H9 (cell line): ENCODE results near the gene TYW3. TPM values are rescaled to one million over a fixed set of nuclear protein-coding genes. Genes with fewer than 3 reads are reported as not detected.

Source experiments
- DNase-seq: peaks from one replicate; pipeline ENCODE4 v3.0.0-alpha.2; 2017
- H2AFZ ChIP-seq: one replicate; pipeline ENCODE4 v1.6.1; 2013; ENCODE audit warnings: mild to moderate bottlenecking, low read length, control low read depth, moderate library complexity
- H2AK5ac ChIP-seq: 2 replicates; pipeline ENCODE4 v1.6.1; 2013; ENCODE audit warnings: low read length, control low read depth, mixed read lengths; ENCODE audit not compliant: insufficient read length
- H2BK120ac ChIP-seq: one replicate; pipeline ENCODE4 v1.6.1; 2013; ENCODE audit warnings: low read depth, mild to moderate bottlenecking, low read length, control low read depth, inconsistent platforms; ENCODE audit not compliant: poor library complexity, severe bottlenecking
- H2BK12ac ChIP-seq: 2 replicates; pipeline ENCODE4 v1.6.1; 2013; ENCODE audit warnings: low read length, control low read depth, mixed read lengths, low read depth; ENCODE audit not compliant: insufficient read length
- H2BK15ac ChIP-seq: 2 replicates; pipeline ENCODE4 v1.6.1; 2013; ENCODE audit warnings: low read depth, low read length, control low read depth
- H2BK20ac ChIP-seq: one replicate; pipeline ENCODE4 v1.6.1; 2013; ENCODE audit warnings: low read depth, mild to moderate bottlenecking, low read length, control low read depth, inconsistent platforms; ENCODE audit not compliant: poor library complexity, severe bottlenecking
- H2BK5ac ChIP-seq: 2 replicates; pipeline ENCODE4 v1.6.1; 2013; ENCODE audit warnings: low read length, control low read depth, mixed read lengths; ENCODE audit not compliant: insufficient read length
- H3K14ac ChIP-seq: 2 replicates; pipeline ENCODE4 v1.6.1; 2013; ENCODE audit warnings: low read length, control low read depth; ENCODE audit not compliant: insufficient read depth
- H3K18ac ChIP-seq: 2 replicates; pipeline ENCODE4 v1.6.1; 2013; ENCODE audit warnings: low read depth, mild to moderate bottlenecking, mixed read lengths, low read length, control low read depth; ENCODE audit not compliant: insufficient read length
- H3K23ac ChIP-seq: 2 replicates; pipeline ENCODE4 v1.6.1; 2013; ENCODE audit warnings: low read length, control low read depth, mixed read lengths, low read depth; ENCODE audit not compliant: insufficient read length
- H3K23me2 ChIP-seq: 2 replicates; pipeline ENCODE4 v1.6.1; 2013; ENCODE audit warnings: low read depth, mild to moderate bottlenecking, mixed read lengths, low read length, control low read depth; ENCODE audit not compliant: insufficient read length, poor library complexity, severe bottlenecking
- H3K27ac ChIP-seq: 2 replicates; pipeline ENCODE4 v1.5.1; 2013; ENCODE audit warnings: low read length, control low read depth, mixed read lengths, low read depth; ENCODE audit not compliant: insufficient read length
- H3K27me3 ChIP-seq: 2 replicates; pipeline ENCODE4 v1.6.1; 2013; ENCODE audit warnings: low read length, control low read depth, inconsistent platforms; ENCODE audit not compliant: insufficient read depth
- H3K4ac ChIP-seq: 2 replicates; pipeline ENCODE4 v1.6.1; 2013; ENCODE audit warnings: low read depth, mild to moderate bottlenecking, control low read depth, inconsistent platforms, low read length, moderate library complexity
- H3K4me1 ChIP-seq: 2 replicates; pipeline ENCODE4 v1.6.1; 2013; ENCODE audit warnings: low read length, control low read depth, inconsistent platforms; ENCODE audit not compliant: insufficient read depth
- H3K4me2 ChIP-seq: 2 replicates; pipeline ENCODE4 v1.6.1; 2013; ENCODE audit warnings: low read length, control low read depth, mixed read lengths; ENCODE audit not compliant: insufficient read length, insufficient read depth
- H3K56ac ChIP-seq: 2 replicates; pipeline ENCODE4 v1.6.1; 2013; ENCODE audit warnings: low read depth, mild to moderate bottlenecking, mixed read lengths, low read length, control low read depth; ENCODE audit not compliant: insufficient read length
- H3K79me1 ChIP-seq: 2 replicates; pipeline ENCODE4 v1.6.1; 2013; ENCODE audit warnings: low read depth, mild to moderate bottlenecking, moderate library complexity, low read length, control low read depth, inconsistent platforms; ENCODE audit not compliant: insufficient read depth, poor library complexity, severe bottlenecking
- H3K79me2 ChIP-seq: 2 replicates; pipeline ENCODE4 v1.6.1; 2013; ENCODE audit warnings: low read length, control low read depth, inconsistent platforms; ENCODE audit not compliant: insufficient read depth
- H3K9ac ChIP-seq: 2 replicates; pipeline ENCODE4 v1.6.1; 2013; ENCODE audit warnings: low read length, control low read depth, mixed read lengths; ENCODE audit not compliant: insufficient read length; ENCODE audit errors: extremely low read depth
- H3K9me3 ChIP-seq: one replicate; pipeline ENCODE4 v1.6.1; 2013; ENCODE audit warnings: low read depth, low read length, inconsistent platforms; ENCODE audit not compliant: control insufficient read depth
- H3T11ph ChIP-seq: one replicate; pipeline ENCODE4 v1.6.1; 2013; ENCODE audit warnings: mild to moderate bottlenecking, low read length, control low read depth, inconsistent platforms
- H4K20me1 ChIP-seq: one replicate; pipeline ENCODE4 v1.6.1; 2013; ENCODE audit not compliant: control insufficient read depth, insufficient read length, insufficient read depth
- H4K5ac ChIP-seq: 2 replicates; pipeline ENCODE4 v1.6.1; 2013; ENCODE audit warnings: low read depth, mild to moderate bottlenecking, mixed read lengths, low read length, control low read depth; ENCODE audit not compliant: insufficient read length
- H4K8ac ChIP-seq: replicated peaks from 2 replicates; pipeline ENCODE4 v1.6.1; 2013; ENCODE audit warnings: low read length, control low read depth, mixed read lengths, low read depth; ENCODE audit not compliant: insufficient read length
- H4K91ac ChIP-seq: 2 replicates; pipeline ENCODE4 v1.6.1; 2013; ENCODE audit warnings: low read depth, mild to moderate bottlenecking, moderate library complexity, mixed read lengths, low read length, control low read depth; ENCODE audit not compliant: insufficient read length
- H3K27ac Mint-ChIP-seq, 3 experiments: 2 replicates in 2 of 3; 3 replicates in 1 of 3; pipeline ENCODE4 v1.8.0; 2020 to 2021; ENCODE audit warnings: mixed read lengths in 3 of 3, mild to moderate bottlenecking in 1 of 3, moderate library complexity in 1 of 3
- H3K27me3 Mint-ChIP-seq: 2 replicates; pipeline ENCODE4 v1.8.0; 2021; ENCODE audit warnings: low read depth, mild to moderate bottlenecking, moderate library complexity, mixed read lengths
- H3K36me3 Mint-ChIP-seq, 3 experiments: 2 replicates in 2 of 3; 3 replicates in 1 of 3; pipeline ENCODE4 v1.8.0; 2020 to 2021; ENCODE audit warnings: low read depth in 3 of 3, mixed read lengths in 3 of 3; ENCODE audit not compliant: insufficient read depth in 1 of 3
- H3K4me1 Mint-ChIP-seq, 2 experiments: 2 replicates each; pipeline ENCODE4 v1.8.0; 2020; ENCODE audit warnings: mixed read lengths in 2 of 2
- H3K4me3 Mint-ChIP-seq, 2 experiments: 2 replicates in 1 of 2; 3 replicates in 1 of 2; pipeline ENCODE4 v1.8.0; 2020 to 2021; ENCODE audit warnings: mild to moderate bottlenecking in 2 of 2, mixed read lengths in 2 of 2, moderate library complexity in 1 of 2
- H3K9me3 Mint-ChIP-seq, 2 experiments: 2 replicates in 1 of 2; 3 replicates in 1 of 2; pipeline ENCODE4 v1.8.0; 2020; ENCODE audit warnings: mild to moderate bottlenecking in 2 of 2, mixed read lengths in 2 of 2, moderate library complexity in 1 of 2
- CTCF ChIP-seq: fragments of 200-600 bp; sonication (generic); conservative IDR thresholded peaks from 3 replicates; pipeline ENCODE4 v1.8.0; 2021; ENCODE audit warnings: antibody characterized with exemption, mild to moderate bottlenecking
- WGBS: extraction: QIAGEN DNeasy Blood & Tissue Kit; methylation state at CpG from one replicate; pipeline ENCODE4 v1.1.7; 2013; ENCODE audit warnings: missing lambda C conversion rate, low lambda C conversion rate, mixed read lengths; ENCODE audit not compliant: insufficient read length; ENCODE audit errors: extremely low coverage; 5-methylcytosine and 5-hydroxymethylcytosine counted together
- total RNA-seq: library from RNA; stranded (reverse); gene quantifications from 2 replicates; pipeline ENCODE4 v1.2.1, GENCODE V29; 2021

TYW3 gene
- total RNA-seq, 1 experiment from 2014 or later = 10.9 TPM

DNA sequence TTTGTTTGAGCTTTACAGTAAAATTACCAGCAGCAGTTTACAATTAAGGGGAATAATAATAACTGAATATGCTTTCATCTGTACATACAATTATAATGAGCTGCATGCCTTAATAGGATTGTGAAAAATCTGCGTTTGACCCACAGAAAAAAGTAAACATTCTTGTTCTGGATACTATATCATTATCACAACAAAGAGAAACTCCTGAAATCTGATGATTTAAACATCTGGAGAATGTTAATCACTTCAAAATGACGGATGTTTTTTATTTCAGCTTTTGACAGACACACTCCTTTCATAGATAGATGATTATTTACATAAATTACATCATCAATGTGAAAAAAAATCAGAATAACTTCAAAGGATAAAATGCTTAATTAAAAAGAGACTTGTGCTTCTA, 58.5 kb downstream of the TYW3 start:
- TF ChIP-seq CTCF = no peak
- no peak overlapping the region for H4K8ac ChIP-seq
- no peaks in the 10 kb centered on the region for H3K23me2 ChIP-seq
- no peak overlapping the region for H2BK5ac ChIP-seq
- H3K27ac Mint-ChIP-seq = no peak overlapping the region
- H3T11ph ChIP-seq = no peak overlapping the region
- H3K9me3 ChIP-seq = no peaks in the 10 kb centered on the region
- H3K56ac ChIP-seq = no peak overlapping the region
- H2BK12ac ChIP-seq = no peak overlapping the region
- no peak overlapping the region for H2BK120ac ChIP-seq
- no peak overlapping the region for H2BK15ac ChIP-seq
- WGBS = no CpG with 5 or more reads among the region's 2 CpGs
- H3K14ac ChIP-seq = no peak overlapping the region
- no peak overlapping the region for H2BK20ac ChIP-seq
- H3K27me3 Mint-ChIP-seq = no peaks in the 10 kb centered on the region
- H3K27me3 ChIP-seq = no peaks in the 10 kb centered on the region
- H3K4me1 ChIP-seq = no peaks in the 10 kb centered on the region
- peaks cover 0 to 2% of the 10 kb centered on the region in 2 experiments; a peak in 1 of 5 replicates for H3K9me3 Mint-ChIP-seq
- no peak overlapping the region for H3K23ac ChIP-seq
- no peak overlapping the region for H3K4ac ChIP-seq
- no peak overlapping the region for H3K4me2 ChIP-seq
- peaks cover 2 to 3% of the 10 kb centered on the region in 2 experiments; a peak in 2 of 4 replicates for H3K4me1 Mint-ChIP-seq
- no peaks in the 10 kb centered on the region for H4K20me1 ChIP-seq
- DNase-seq = no peak
- no peak overlapping the region for H4K91ac ChIP-seq
- H3K4me3 Mint-ChIP-seq = no peak overlapping the region
- H4K5ac ChIP-seq = no peak overlapping the region
- H3K18ac ChIP-seq = no peak overlapping the region
- H2AFZ ChIP-seq = no peak overlapping the region
- peaks cover 0 to 2% (median 0%) of the 10 kb centered on the region in 3 experiments; a peak in 2 of 7 replicates for H3K36me3 Mint-ChIP-seq
- no peak overlapping the region for H3K9ac ChIP-seq
- no peak overlapping the region for H3K27ac ChIP-seq
- H3K79me2 ChIP-seq = no peaks in the 10 kb centered on the region
- H3K79me1 ChIP-seq = no peaks in the 10 kb centered on the region
- H2AK5ac ChIP-seq = no peak overlapping the region
